ENCODE measurements around the gene FAM149B1. TPM values are rescaled to one million over a fixed set of nuclear protein-coding genes. Genes with fewer than 3 reads are reported as not detected.

Gene FAM149B1
- total RNA-seq, 1 experiment from 2014 or later = 17.5 TPM

GRCh38 chr10:73209705-73210104 is 41.8 kb downstream of the FAM149B1 start:
- intact Hi-C loops (cut with micrococcal nuclease) = no loop called here

More at GRCh38 chr10:73209705-73210104, 41.8 kb downstream of the FAM149B1 start:
- Histone ChIP-seq H3K4me1 (ENCODE audit: control insufficient read depth in 1 of 2, insufficient read depth in 2 of 2, low read length in 2 of 2) (no peaks in the 10 kb centered on the region), H3K79me2 (ENCODE audit: insufficient read depth, low read length) (no peaks in the 10 kb centered on the region), H3K27me3 (ENCODE audit: insufficient read depth, low read length) (no peaks in the 10 kb centered on the region), H3K36me3 (ENCODE audit: control insufficient read depth in 1 of 2, insufficient read depth in 2 of 2, low read length in 2 of 2) (no peaks in the 10 kb centered on the region), H3K9me2 (ENCODE audit: insufficient read depth) (no peaks in the 10 kb centered on the region), H4K20me1 (ENCODE audit: insufficient read depth) (no peaks in the 10 kb centered on the region), H3K4me3 (replicated peaks in 1 of 2; ENCODE audit: low read depth in 1 of 2, low read length in 2 of 2) (no peak overlapping the region), H3K27ac (ENCODE audit: low read depth, low read length) (no peak overlapping the region), H3K9me3 (ENCODE audit: control insufficient read depth in 1 of 2, insufficient read depth in 1 of 2, low read depth in 1 of 2, low read length in 2 of 2) (no peaks in the 10 kb centered on the region), H2AFZ (ENCODE audit: low read depth, low read length, poor library complexity, severe bottlenecking) (no peak overlapping the region), H3K9ac (ENCODE audit: low read length) (no peak overlapping the region), H3K4me2 (ENCODE audit: low read length) (no peak overlapping the region)
- TF ChIP-seq CEBPB (IDR thresholded peaks at IDR 0.05; ENCODE audit: low read depth) (no peak), EZH2 (IDR thresholded peaks at IDR 0.05) (no peak), SP1 (IDR thresholded peaks at IDR 0.05; ENCODE audit: low read depth) (no peak), ZFX (IDR thresholded peaks at IDR 0.05) (no peak), CTCF (IDR thresholded peaks at IDR 0.05 in 2 of 3, conservative IDR thresholded peaks at IDR 0.05 in 1 of 3; ENCODE audit: borderline replicate concordance in 1 of 3, insufficient read depth in 1 of 3, low read depth in 2 of 3, low read length in 2 of 3) (no peak), ZNF274 (IDR thresholded peaks at IDR 0.05; ENCODE audit: low read depth, low read length) (no peak), CBX3 (IDR thresholded peaks at IDR 0.05; ENCODE audit: low read depth) (no peak)
- TF ChIP-seq, protein P1, sequence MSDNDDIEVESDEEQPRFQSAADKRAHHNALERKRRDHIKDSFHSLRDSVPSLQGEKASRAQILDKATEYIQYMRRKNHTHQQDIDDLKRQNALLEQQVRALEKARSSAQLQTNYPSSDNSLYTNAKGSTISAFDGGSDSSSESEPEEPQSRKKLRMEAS (IDR thresholded peaks at IDR 0.05) = no peak
- ChIA-PET RAD21 (ENCODE audit: low non-redundant PET in 1 of 2, low total read pairs in 2 of 2, uncharacterized antibody in 2 of 2, unreplicated experiment in 2 of 2) (no interaction called here), POLR2A (no interaction called here), CTCF (no interaction called here)
- DNase-seq (ENCODE audit: low read depth, low spot score) (no peak), ATAC-seq (no peak)
- BruUV-seq (replicated peaks) = no TSS peak

Data from HCT116 (cell line).